Suprapubic skin (tissue), 4 donors: ENCODE data around the gene ATE1.

Experiments used
- POLR2A ChIP-seq, 2 donors: fragments of 450-650 bp; IDR thresholded peaks; one replicate each; pipeline ENCODE4 v1.6.1; 2017; ENCODE audit warnings: antibody characterized with exemption in 2 of 2, mild to moderate bottlenecking in 2 of 2, moderate library complexity in 2 of 2
- POLR2AphosphoS5 ChIP-seq, 3 donors: sonication (generic); formaldehyde crosslinking; IDR thresholded peaks; one replicate each; pipeline ENCODE4 v1.6.1; 2017; ENCODE audit warnings: antibody characterized with exemption in 3 of 3
- TF ChIP-seq, protein P1 (sequence below), 2 donors: fragments of 200-600 bp in 1 of 2; fragments of 450-650 bp in 1 of 2; sonication (generic) in 1 of 2; IDR thresholded peaks; one replicate each; pipeline ENCODE4 v1.5.1; 2016 to 2019; ENCODE audit warnings: antibody characterized with exemption in 2 of 2, mild to moderate bottlenecking in 1 of 2, moderate library complexity in 1 of 2

DNA sequence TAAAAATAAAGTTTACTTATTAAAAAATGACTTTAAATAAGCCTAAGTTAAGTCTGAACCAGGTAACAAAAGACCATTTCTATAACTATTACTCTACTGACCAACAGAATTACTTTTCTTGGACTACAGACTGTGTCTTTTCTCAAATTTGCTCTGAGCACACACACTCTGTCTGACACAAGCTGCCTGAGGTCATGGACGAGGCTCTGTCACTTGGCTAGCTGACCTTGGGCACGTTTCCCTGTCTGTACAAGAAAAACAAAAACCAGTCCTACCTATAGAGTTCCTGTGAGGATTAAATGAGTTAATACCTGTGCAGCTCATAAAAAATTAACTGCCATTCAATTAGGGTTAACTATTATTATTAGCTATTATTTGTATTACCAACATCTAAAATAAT lies 22.9 kb downstream of the ATE1 start:
- no peak for TF ChIP-seq POLR2AphosphoS5 (IDR thresholded peaks at IDR 0.05)
- TF ChIP-seq, protein P1, sequence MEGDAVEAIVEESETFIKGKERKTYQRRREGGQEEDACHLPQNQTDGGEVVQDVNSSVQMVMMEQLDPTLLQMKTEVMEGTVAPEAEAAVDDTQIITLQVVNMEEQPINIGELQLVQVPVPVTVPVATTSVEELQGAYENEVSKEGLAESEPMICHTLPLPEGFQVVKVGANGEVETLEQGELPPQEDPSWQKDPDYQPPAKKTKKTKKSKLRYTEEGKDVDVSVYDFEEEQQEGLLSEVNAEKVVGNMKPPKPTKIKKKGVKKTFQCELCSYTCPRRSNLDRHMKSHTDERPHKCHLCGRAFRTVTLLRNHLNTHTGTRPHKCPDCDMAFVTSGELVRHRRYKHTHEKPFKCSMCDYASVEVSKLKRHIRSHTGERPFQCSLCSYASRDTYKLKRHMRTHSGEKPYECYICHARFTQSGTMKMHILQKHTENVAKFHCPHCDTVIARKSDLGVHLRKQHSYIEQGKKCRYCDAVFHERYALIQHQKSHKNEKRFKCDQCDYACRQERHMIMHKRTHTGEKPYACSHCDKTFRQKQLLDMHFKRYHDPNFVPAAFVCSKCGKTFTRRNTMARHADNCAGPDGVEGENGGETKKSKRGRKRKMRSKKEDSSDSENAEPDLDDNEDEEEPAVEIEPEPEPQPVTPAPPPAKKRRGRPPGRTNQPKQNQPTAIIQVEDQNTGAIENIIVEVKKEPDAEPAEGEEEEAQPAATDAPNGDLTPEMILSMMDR (IDR thresholded peaks at IDR 0.05), result no peak
- no peak for TF ChIP-seq POLR2A (IDR thresholded peaks at IDR 0.05)
